Small intestine (tissue), 7 donors: ENCODE results near the gene CLEC1B. TPM values are rescaled to one million over a fixed set of nuclear protein-coding genes. Genes with fewer than 3 reads are reported as not detected.
A peak's percentile ranks its signal among the peaks of the same experiment; 100 is the strongest.

Experiments used
- DNase-seq, 2 donors: peaks; one replicate each; pipeline versions ENCODE4 v3.0.0 to v3.0.0-alpha.2; 2013
- FAIRE-seq: peaks from 2 replicates; lab custom pipeline; 2012; peaks lifted over from hg19 to GRCh38; lab: Jason Lieb, UNC
- H3K27ac ChIP-seq, 3 donors: one replicate each; pipeline ENCODE4 v1.5.1; 2013; ENCODE audit warnings: low read length in 2 of 3, mild to moderate bottlenecking in 2 of 3, control low read depth in 1 of 3, inconsistent platforms in 1 of 3, low read depth in 1 of 3, moderate library complexity in 1 of 3
- H3K27me3 ChIP-seq, 3 donors: one replicate each; pipeline ENCODE4 v1.6.1; 2013; ENCODE audit warnings: low read length in 3 of 3, inconsistent platforms in 1 of 3; ENCODE audit not compliant: control insufficient read depth in 3 of 3, insufficient read depth in 3 of 3
- H3K36me3 ChIP-seq, 3 donors: one replicate each; pipeline ENCODE4 v1.6.1; 2013; ENCODE audit warnings: low read length in 3 of 3, inconsistent platforms in 1 of 3, low read depth in 1 of 3, mild to moderate bottlenecking in 1 of 3, moderate library complexity in 1 of 3; ENCODE audit not compliant: control insufficient read depth in 3 of 3, insufficient read depth in 2 of 3
- H3K4me1 ChIP-seq, 3 donors: one replicate each; pipeline ENCODE4 v1.6.1; 2013; ENCODE audit warnings: low read length in 2 of 3, inconsistent platforms in 1 of 3, low read depth in 1 of 3, mild to moderate bottlenecking in 1 of 3, moderate library complexity in 1 of 3; ENCODE audit not compliant: control insufficient read depth in 3 of 3, insufficient read depth in 2 of 3
- H3K4me3 ChIP-seq, 3 donors: one replicate each; pipeline ENCODE4 v1.5.1; 2013; ENCODE audit warnings: low read length in 3 of 3, control low read depth in 1 of 3, inconsistent platforms in 1 of 3, low read depth in 1 of 3, mild to moderate bottlenecking in 1 of 3, moderate library complexity in 1 of 3
- H3K9me3 ChIP-seq, 2 donors: one replicate each; pipeline ENCODE4 v1.6.1; 2013; ENCODE audit warnings: low read depth in 1 of 2, low read length in 1 of 2; ENCODE audit not compliant: control insufficient read depth in 2 of 2, insufficient read depth in 1 of 2
- WGBS, 3 donors: extraction: QIAGEN DNeasy Blood & Tissue Kit; methylation state at CpG; one replicate each; pipeline ENCODE4 v1.1.7; 2013; 5-methylcytosine and 5-hydroxymethylcytosine counted together
- polyA plus RNA-seq, 4 donors: library from polyadenylated mRNA; stranded (reverse) in 3 of 4; unstranded in 1 of 4; fragments of 200-250 nt in 3 of 4; fragments of 120-200 nt in 1 of 4; gene quantifications; one replicate each; pipeline versions ENCODE4 v1.2.1 to v1.2.3, GENCODE V29; 2013
- donor health status: healthy with polysubstance abuse.
- donor health status: control.
- donor health status: control.
- donor health status: Bipolar disorder and iron deficiency.
- donor health status: healthy.

CLEC1B gene
- polyA plus RNA-seq, 4 donors, result 0.09 TPM; not detected in 3

DNA sequence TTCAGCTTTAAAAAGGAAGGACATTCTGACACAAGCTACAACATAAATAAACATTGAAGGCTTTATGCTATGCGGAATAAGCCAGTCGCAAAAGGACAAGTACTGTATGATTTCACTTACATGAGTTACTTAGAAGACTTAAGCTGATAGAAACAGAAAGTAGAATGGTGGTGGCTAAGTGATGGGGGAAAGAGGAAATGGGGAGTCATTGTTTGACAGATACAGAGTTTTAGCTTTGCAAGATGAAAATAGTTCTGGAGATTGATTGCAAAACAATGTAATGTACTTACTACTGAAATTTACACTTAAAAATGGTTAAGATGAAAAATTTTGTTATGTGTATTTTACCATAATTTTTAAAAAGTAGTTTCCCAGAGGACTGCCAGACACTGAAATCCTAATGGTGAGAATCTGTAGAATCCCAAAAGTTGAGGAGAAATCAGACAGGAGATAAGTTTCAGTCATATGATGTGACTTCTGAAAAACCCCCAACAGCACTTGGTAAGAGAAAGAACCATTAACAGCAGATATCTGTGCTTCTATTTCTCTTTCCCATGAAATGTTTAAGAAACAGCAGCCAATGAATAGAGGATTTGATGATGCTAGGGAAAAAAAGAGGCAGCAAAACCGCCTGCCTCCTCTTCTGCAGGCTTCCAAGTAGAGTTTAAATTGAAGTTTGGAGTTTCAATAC lies 50.2 kb downstream of the CLEC1B start:
- 51 to 77% (median 52%) methylated on average over 3 of the region's 3 CpGs for WGBS, 3 donors
- H3K4me1 ChIP-seq, result no peaks in the 10 kb centered on the region
- FAIRE-seq, result no peak
- no peaks in the 10 kb centered on the region for H3K27me3 ChIP-seq
- H3K27ac ChIP-seq, result no peak overlapping the region
- peak in 1 of 2 donors; percentile 38 for DNase-seq
- no peak overlapping the region for H3K4me3 ChIP-seq
- no peaks in the 10 kb centered on the region for H3K36me3 ChIP-seq
- no peaks in the 10 kb centered on the region for H3K9me3 ChIP-seq

DNA sequence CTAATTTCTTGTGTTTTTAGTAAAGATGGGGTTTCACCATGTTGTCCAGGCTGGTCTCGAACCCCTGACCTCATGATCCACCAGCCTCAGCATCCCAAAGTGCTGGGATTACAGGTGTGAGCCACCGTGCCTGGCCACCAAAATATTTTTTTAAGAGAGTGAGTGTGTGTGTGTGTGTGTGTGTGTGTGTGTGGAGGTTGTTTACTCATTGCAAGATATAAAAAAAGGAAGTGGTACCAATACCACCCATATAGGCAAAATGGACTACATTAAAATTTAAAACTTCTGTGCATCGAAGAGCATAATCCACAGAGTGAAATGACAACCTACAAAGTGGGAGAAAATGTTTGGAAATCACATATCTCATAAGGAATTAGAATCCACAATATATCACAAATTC lies 51.2 kb downstream of the CLEC1B start:
- FAIRE-seq, result no peak
- WGBS, 3 donors, result 77 to 81% (median 78%) methylated on average over 3 of the region's 3 CpGs
- Histone ChIP-seq H3K4me3 (no peak overlapping the region), H3K27me3 (peaks cover 0 to 5% (median 0%) of the 10 kb centered on the region in 3 donors), H3K27ac (no peak overlapping the region), H3K36me3 (no peaks in the 10 kb centered on the region), H3K4me1 (no peaks in the 10 kb centered on the region), H3K9me3 (no peaks in the 10 kb centered on the region)
- DNase-seq, result no peak

DNA sequence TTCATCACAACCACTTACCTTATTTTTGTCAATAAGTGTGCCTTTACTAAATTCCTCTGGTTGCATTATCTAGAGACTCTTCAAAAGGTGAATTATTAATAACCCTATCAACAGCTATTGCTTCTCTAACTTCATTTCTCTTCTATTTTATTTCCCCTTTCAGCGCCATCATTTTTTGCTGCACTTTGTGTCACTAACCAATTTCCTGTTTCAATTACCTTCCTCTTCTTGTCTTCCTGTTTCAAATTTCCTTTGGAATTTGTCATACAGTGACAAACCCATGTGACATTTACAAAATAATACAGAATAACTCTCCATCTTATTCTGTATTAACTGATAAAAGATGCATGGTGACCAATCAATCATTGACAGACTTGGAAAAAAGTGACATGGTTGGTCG lies 54.5 kb downstream of the CLEC1B start:
- Histone ChIP-seq H3K4me1 (no peaks in the 10 kb centered on the region), H3K27ac (no peak overlapping the region), H3K36me3 (no peaks in the 10 kb centered on the region), H3K9me3 (no peaks in the 10 kb centered on the region), H3K4me3 (no peak overlapping the region), H3K27me3 (peaks cover 0 to 5% (median 0%) of the 10 kb centered on the region in 3 donors)
- DNase-seq, result no peak
- no peak for FAIRE-seq
- 55 to 57% (median 56%) methylated on average over 2 of the region's 2 CpGs for WGBS, 3 donors

DNA sequence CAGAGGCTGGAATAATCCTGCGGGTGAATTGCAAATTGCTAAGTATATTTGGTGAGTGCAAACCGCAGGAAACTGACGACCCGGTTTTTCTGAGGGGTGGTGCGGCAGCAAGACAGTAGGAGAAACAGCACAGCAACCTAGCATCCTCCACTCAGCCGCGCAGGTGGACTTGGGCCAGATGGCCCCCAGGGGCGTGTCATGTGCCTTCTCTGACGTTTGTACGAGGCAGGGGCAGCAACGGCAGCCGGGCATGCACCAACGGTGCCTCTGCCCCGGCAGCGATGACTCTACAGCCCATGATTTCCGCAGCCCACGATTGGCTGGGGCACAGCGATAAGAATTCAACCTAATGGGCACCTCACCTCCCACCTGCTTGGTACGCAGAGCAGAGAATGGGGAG lies 55.7 kb downstream of the CLEC1B start:
- Histone ChIP-seq H3K27ac (no peak overlapping the region), H3K27me3 (peaks cover 0 to 5% (median 0%) of the 10 kb centered on the region in 3 donors), H3K36me3 (no peaks in the 10 kb centered on the region), H3K9me3 (no peaks in the 10 kb centered on the region), H3K4me3 (no peak overlapping the region), H3K4me1 (no peaks in the 10 kb centered on the region)
- FAIRE-seq, result no peak
- WGBS, 3 donors, result 47 to 52% (median 50%) methylated on average over 19 of the region's 19 CpGs
- no peak for DNase-seq

Other genes starting within 250 kb of the CLEC1B start
- 1 to 10 TPM; 1.8 to 7.1 (median 5.1) TPM for gene CD69, start 238.2 kb downstream of the CLEC1B start, polyA plus RNA-seq
- under 1 TPM in 2 of 4 donors, not detected in 2; 0.24 to 0.47 TPM for gene KLRF1, start 171.6 kb downstream of the CLEC1B start, polyA plus RNA-seq
- 1 to 10 TPM in 3 of 4 donors, under 1 TPM in 1; 0.45 to 7.4 (median 4.9) TPM for gene CLEC2B, start 129.8 kb downstream of the CLEC1B start, polyA plus RNA-seq
- under 1 TPM in 1 of 4 donors, not detected in 3; 0.75 TPM for gene KLRF2, start 117.6 kb downstream of the CLEC1B start, polyA plus RNA-seq
- gene CLEC2A, start 66.8 kb downstream of the CLEC1B start, polyA plus RNA-seq, result not detected
- gene CLEC12A, start 27.7 kb downstream of the CLEC1B start, polyA plus RNA-seq, result 1 to 10 TPM in 2 of 4 donors, not detected in 2; 1.3 to 1.5 TPM
- gene CLEC12B, start 11.5 kb upstream of the CLEC1B start, polyA plus RNA-seq, result under 1 TPM in 2 of 4 donors, not detected in 2; 0.09 to 0.27 TPM
- gene CLEC9A, start 31.6 kb upstream of the CLEC1B start, polyA plus RNA-seq, result 1 to 10 TPM in 1 of 4 donors, under 1 TPM in 1, not detected in 2; 0.12 to 1.6 TPM
- gene CLEC1A, start 99.9 kb upstream of the CLEC1B start, polyA plus RNA-seq, result 1 to 10 TPM in 2 of 4 donors, not detected in 2; 1.6 to 4.9 TPM
- gene CLEC7A, start 131.1 kb upstream of the CLEC1B start, polyA plus RNA-seq, result 1 to 10 TPM in 3 of 4 donors, under 1 TPM in 1; 0.45 to 7.2 (median 5.2) TPM
- gene OLR1, start 173.0 kb upstream of the CLEC1B start, polyA plus RNA-seq, result under 1 TPM in 3 of 4 donors, not detected in 1; 0.18 to 0.55 (median 0.27) TPM
- gene TMEM52B, start 179.9 kb upstream of the CLEC1B start, polyA plus RNA-seq, result under 1 TPM in 2 of 4 donors, not detected in 2; 0.10 to 0.25 TPM
- 10 to 100 TPM; 38.9 to 59.4 (median 56.3) TPM for gene GABARAPL1, start 213.8 kb upstream of the CLEC1B start, polyA plus RNA-seq